Bone marrow (tissue), 2 donors: ENCODE measurements around the gene WFIKKN1.

Source experiments
- DNase-seq, 2 donors: peaks; one replicate each; lab custom pipeline; 2025; lab: John Stamatoyannopoulos, UW

WFIKKN1 gene

DNA sequence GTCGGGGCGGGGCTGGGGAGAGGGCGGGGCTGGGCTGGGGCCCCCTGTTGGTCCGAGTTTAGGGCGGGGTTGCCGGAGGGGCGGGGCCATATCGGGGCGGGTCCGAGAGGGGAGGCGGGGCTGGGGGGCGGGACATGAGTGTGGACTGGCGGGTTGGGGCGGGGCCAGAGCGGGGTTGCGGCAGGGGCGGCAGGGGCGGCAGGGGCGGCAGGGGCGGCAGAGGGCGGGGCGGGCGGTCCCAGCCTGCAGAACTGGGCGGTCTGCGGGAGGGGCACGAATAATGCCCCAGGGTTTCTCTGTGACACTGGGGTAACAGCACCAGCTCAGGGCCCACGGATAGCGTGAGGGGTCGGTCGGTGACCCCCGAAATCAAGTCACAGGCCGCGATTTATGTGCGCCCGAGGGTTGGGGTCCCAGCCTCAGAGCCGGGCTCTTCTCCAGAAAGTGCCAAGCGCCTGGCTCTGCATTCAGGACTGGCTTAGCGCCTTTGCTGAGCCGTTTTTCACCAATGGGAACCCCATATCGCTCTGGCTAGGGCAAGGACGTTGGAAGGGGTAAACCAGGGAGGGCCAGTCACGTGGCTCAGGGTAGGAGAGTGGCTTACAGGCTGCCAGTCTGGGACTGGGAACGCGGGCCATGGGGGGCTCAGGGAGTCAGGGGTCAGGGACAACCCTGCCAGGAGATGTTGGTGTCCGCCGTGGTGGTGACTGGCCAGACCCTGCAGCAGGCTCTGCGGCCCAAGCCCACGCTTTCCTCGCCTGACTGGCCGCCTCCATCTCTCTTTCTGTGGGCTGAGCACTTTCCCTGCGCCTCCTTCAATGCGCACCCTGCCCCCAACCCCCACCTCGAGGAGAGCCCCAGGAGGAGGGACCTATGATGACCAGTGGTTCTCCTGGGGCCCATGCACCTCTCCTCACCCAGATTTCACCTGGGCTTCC lies 6.6 kb downstream of the WFIKKN1 start:
- DNase-seq = no peak

DNA sequence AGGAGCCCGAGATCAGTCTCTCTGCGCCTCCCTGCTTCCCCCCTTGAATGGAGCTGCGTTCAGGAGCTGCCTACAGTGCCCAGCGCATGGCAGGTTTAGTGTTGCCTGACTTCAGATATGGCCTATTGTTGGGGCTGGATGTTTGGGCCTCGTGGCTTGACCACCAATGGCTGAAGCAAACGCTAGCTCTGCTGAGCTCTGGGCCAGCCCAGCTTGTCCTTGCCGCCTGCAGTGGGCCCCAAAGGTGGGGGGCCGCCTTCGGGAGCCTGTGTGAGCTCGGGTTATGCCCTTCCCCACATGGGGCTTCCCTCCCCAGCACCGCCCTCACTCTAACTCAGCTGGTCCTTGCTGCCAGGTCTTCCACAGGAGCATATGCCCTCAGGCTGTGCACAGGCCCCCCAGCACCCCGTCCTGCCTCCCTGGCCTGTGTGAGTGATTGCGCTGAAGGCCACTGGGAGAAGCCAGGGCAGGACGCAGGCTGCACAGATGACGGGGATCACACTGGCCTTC lies 7.3 kb downstream of the WFIKKN1 start:
- no peak for DNase-seq

DNA sequence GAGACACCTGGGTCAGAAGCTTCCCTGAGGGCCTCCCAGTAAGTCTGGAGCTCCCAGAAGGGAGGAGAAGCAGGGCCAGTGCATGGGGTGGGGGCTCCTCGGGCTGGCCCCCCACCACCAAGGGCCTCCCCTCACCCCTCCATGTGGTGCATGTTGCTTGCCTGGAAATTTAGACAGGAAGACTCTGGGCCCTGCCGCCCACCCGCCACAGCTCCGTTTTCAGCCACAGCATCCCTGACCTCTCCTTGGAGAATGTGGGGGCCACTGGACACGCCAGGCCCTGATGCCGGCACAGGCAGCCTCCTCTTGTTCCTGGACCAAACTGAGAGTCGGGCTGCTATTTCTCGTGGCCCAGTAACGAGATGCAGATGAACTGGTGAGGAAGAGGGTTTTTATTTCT lies 8.1 kb downstream of the WFIKKN1 start:
- no peak for DNase-seq

DNA sequence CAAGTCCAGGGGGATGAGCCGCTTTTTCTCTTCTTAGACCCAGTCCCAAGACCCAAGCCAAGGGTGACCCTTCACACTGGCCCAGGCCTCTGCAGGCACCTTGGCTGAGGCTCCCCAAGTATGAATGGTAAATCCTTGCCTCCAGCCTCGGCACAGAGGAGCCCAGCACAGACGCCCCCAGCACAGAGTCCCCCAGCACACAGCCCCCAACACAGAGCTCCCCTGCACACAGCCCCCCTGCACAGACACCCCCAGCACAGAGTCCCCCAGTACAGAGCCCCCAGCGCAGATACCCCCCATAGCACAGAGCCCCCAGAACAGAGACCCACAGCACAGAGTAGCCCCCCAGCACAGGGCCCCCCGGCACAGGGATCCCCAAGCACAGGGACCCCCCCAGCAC lies 9.8 kb downstream of the WFIKKN1 start:
- no peak for DNase-seq

DNA sequence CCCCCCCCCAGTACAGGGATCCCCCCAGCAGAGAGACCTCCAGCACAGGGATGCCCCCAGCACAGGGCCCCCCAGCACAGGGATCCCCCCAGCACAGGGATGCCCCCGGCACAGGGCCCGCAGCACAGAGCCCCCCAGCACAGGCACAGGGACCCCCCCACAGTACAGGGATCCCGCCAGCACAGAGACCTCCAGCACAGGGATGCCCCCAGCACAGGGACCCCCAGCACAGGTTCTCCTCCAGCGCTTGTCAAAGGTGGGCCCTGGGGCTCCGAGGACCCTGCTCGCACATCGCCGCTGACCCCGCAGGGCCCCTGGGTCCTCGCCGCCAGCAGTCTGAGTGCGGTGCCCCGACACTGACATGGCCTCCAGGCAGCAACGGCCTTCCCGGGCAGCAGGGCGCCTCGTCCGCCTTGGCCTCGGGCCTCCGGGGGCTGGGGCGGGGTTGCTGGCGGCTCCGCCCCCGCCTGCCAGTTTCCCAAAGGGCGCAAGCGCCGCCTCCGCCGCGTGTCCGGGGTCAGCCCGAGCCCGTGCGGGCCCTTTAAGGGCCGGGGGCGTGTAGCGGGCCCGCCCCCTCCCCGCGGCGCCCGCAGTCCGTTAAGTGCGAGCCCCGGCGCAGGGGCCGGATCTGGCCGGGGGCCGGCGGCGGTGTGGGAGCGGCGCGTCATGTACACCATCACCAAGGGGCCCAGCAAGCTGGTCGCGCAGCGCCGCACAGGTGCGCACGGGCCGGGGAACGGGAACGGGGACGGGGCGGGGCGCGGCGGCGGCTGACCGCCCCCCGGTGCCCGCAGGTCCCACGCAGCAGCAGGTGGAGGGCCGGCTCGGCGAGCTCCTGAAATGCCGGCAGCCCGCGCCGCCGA lies 10.8 kb downstream of the WFIKKN1 start, which contains the start of gene MCRIP2:
Gene MCRIP2, plus strand, starts transcription at position 503 of the 863 bp plus-strand sequence. Its CDS starts 164 bp downstream, at position 667.
- DNase-seq = peak in 1 of 2 donors; percentile 38

DNA sequence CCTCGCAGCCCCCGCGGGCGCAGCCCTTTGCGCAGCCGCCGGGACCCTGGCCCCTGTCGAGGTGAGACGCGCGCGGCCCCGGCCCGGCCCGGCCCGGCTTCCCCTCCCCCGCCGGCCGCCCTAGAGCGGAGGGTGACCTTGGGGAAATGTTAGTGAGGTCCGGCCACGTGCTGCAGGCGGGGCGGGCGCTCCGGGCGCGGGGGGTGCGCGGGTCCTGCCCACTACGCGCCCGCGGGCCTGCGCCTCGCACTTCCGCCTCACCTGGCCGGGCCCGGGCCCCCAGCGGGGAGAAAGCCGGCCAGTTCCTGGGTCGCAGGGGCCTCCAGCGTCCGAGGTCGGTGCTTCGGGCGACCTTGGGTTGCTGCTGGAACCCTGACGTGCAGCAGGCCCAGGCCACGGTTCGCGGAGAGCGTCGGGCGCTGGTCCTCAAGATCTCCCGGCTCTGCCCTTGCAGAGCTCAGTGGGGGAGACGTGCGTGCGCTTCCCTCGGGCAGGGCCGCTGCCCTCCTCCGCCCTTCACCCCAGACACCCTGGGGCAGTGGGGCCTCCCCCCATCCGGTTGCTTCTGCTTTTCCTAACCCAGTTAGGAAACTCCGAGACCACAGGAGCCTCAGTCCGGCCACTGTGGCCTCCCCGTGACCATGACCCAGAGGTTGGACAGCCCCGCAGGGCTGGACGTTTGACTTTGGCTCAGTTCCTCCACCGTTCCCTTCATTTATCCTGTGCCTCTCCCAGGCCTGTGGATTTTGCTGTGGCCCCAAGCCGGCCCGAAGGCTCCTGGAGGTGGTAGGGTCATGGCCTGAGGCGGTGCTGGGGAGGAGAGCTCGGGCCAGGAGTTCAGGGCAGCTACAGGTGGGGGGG lies 11.6 kb downstream of the WFIKKN1 start:
- DNase-seq = peak in 1 of 2 donors; percentile 24

DNA sequence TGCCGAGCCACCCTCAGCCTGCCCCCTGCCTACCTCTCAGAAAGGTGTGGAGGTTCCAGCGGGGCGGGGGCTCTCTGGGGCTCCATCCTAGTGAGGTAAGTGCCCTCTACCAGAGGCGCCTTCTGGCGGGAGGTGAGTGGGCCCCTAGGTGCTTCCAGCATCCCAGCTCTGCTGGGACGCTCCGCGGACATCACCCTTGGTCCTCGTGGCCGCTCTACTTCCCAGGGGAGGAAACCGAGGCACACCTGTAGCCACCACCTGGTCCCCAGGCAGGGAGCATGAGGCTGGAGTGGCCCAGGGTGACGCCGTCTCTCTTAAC lies 12.2 kb downstream of the WFIKKN1 start:
- DNase-seq = no peak

DNA sequence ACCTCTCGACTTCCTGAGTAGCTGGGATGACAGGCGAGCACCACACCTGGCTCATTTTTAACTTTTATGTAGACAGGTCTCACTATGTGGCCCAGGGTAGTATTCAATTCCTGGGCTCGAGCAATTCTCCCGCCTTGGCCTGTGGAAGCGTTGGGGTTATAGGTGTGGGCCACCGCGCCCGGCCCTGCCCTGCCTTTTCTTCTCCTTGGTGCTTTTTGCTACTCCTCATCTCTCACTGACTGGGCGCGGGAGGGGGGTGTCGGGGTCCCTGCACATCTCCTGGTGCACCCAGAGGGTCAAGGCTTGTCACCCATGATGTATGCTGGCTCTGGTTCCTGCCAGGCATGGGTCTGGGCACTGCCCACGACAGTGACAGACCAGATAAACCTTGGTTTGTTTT lies 13.8 kb downstream of the WFIKKN1 start:
- DNase-seq = no peak

DNA sequence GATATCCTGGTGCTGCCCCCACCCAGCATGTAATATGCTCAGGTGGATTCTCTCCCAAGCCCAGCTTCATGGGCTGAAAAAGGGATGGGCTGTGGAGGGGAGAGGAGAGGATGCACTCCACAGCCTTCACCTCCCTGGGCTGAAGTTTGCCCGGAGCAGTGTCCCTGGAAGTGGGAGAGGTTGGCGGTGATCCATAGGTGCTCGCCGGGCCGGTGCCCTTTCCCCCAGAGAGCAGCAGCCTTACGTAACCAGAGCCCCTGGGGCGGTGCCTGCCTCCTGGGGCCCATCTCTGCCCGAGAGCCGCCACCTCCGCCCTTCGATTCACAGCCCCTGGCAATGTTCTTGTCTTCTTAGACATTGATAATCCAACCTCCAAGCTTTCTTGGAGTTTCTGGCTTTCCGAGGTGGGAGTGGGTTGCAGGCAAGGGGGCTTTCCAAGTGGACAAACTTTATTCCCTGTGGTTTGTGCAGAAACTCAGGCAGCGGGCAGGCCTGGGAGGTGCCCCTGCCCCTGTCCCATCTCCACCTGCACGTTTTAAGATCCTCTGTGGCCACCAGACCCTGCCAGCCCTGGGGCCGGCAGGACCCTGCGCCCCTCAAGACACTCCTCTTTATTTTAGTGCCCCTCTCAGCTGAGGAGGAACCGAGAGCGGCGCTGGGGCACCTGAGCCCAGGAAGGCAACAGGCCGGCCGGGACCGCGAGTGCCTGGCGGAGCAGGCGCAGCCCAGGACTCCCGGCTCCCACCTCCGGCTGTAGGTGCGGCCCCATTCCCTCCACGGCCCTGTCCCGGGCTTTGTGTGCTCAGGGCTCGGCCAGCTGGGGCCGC lies 15.3 kb downstream of the WFIKKN1 start:
- DNase-seq = no peak

DNA sequence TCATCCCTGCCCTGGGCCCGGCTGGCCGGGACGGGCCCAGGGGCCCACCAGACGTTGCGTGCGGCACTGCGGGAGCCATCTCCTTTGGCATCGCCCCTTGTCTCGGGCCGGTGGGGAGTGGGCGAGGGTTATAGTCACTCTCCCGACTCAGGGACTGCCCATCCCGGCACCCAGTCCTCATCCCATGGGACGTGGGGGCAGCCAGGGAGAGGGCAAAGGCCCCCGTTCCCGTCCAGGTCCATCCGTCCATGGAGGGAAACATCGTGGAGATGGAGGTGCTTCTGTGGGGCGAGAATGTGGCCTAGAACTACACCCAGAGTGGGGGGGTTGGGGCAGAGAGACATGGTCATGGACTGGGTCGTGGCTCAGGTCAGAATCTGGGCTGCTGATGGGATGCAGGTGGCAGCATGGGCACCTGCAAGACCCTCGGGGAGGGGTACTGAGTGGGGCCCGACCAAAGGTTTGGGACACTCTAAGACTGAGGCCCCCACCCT lies 15.9 kb downstream of the WFIKKN1 start:
- no peak for DNase-seq

DNA sequence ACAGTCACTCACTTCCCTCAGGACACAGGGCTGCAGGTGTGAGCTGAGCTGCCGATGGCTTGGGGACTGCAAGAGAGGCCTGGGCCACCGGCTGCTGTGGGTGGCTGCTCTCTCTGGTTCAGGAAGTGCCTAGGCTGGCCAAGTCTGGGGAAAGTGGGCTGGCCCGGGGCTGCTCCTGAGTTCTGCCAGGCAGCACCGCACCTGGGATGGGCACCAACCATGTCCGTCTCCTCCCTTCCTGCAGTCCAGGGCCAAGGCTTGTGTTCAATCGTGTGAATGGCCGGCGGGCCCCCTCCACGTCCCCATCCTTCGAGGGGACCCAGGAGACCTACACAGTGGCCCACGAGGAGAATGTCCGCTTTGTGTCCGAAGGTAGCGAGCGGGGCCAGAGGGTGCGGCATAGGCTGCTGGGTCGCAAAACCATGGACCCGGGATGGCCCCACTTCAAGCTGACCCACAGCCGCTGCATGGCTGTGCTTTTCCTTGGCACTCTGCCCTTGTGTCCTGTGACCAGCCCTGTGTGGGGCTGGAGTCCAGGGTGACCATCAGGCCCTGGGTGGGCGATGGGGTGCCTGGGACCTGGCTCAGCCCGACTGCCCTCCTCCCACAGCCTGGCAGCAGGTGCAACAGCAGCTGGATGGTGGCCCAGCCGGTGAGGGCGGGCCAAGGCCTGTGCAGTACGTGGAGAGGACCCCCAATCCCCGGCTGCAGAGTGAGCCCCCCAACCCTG lies 16.6 kb downstream of the WFIKKN1 start:
- DNase-seq = no peak

DNA sequence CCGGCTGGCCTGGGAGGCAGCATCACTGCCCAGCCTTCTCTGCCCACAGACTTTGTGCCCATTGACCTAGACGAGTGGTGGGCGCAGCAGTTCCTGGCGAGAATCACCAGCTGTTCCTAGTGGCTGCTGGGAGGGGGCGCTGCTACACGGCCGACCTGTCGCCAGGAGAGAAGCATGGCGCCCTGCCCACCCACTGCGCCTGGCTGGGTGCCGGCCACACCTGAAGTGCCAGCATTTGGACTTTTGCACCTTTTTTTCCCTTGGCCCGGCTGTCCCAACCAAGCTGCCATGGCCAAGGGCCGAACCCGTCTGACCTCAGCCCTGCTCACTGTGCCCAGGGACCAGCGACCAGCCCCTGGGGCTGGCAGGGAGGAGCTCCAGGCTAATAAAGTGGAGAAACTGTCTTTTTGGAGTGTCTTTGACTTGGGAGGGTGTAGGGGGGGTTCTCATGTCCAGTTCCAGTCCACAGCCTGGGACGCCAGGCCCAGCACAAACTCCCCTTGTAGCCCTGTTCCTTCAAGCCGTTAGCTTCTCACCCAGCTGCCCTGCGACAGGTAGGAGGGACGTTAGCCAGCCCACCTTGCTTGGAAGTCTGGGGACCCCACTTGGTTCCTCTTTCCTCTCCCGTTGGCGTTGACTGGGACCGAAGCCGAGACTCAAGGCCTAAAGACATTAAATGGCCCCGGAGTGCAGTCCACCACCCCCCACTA lies 17.4 kb downstream of the WFIKKN1 start:
- DNase-seq = no peak

DNA sequence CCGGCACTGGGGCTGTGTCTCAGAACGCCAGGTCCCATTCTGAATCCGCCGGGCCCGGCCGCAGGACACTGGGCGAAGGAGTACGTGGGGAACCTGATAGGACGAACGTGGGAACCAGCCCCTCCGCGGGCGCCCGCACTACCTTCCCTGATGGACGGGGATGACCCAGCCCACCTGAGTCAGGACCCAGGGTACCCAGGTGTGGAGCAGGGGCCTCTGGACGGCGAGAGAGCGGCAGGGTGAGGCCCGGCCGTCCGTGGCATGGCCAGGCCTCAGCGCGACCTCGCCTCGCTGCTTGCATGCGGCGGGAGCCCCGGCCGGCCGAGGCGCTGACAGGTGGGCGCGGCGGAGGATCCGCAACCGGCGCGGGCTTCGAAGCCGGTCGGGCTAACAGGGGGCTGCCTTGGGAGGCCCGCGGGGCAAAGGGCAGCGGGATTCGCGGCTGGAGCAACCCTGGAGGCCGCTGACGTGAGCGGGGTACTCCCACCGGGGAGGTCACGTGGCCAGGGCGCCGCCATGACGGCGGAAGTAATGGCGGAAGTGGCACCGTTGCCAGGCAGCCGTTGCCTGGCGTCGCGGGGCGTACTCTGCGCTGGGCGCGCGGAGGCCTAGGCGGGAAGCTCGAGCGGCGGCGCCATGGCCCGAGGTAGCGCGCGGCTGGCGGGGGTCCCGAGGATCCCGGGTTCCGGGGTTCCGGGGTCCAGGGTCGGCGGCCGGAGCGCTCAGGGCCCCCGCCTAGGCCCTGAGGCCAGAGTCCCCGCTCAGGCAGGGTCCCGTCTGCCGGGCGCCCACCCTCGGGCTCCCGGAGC lies 18.2 kb downstream of the WFIKKN1 start, which contains the start of gene WDR90:
Gene WDR90, plus strand, starts transcription at position 585 of the 809 bp plus-strand sequence. Its CDS starts 52 bp downstream, at position 637.
- DNase-seq = peak; percentile 84 to 85

DNA sequence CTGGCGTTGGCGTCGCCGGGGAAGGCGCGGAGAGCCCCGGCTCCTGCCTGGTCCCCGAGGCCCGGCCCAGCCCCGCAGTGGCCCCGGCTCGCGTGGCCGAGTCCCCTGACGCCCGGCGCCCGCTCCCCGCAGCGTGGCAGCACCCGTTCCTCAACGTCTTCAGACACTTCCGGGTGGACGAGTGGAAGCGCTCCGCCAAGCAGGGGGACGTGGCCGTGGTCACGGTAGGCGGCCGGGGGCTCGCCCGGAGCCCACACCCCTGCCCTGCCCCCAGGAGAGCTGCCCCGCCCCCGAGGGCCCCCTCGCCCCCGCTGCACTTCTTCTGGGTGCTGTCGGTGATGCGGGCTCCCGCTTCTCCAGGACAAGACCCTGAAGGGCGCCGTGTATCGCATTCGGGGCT lies 18.8 kb downstream of the WFIKKN1 start:
- peak in 1 of 2 donors; percentile 36 for DNase-seq

DNA sequence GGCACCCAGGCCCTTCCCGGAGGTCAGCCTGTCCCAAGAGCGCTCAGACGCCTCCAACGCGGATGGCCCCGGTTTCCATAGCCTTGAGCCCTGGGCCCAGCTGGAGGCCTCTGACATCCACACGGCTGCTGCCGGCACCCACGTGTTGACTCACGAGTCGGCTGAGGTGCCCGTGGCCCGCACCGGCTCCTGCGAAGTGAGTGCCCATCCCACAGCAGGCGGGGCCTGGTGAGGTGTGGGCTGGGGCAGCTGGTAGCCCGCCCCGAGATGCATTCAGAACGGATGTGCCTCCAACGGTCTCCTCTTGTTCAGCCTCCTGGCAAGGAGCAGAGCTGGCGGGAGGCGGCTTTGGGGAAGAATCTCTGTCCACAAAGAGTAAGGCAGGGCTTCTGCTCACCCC lies 21.1 kb downstream of the WFIKKN1 start:
- DNase-seq = no peak

DNA sequence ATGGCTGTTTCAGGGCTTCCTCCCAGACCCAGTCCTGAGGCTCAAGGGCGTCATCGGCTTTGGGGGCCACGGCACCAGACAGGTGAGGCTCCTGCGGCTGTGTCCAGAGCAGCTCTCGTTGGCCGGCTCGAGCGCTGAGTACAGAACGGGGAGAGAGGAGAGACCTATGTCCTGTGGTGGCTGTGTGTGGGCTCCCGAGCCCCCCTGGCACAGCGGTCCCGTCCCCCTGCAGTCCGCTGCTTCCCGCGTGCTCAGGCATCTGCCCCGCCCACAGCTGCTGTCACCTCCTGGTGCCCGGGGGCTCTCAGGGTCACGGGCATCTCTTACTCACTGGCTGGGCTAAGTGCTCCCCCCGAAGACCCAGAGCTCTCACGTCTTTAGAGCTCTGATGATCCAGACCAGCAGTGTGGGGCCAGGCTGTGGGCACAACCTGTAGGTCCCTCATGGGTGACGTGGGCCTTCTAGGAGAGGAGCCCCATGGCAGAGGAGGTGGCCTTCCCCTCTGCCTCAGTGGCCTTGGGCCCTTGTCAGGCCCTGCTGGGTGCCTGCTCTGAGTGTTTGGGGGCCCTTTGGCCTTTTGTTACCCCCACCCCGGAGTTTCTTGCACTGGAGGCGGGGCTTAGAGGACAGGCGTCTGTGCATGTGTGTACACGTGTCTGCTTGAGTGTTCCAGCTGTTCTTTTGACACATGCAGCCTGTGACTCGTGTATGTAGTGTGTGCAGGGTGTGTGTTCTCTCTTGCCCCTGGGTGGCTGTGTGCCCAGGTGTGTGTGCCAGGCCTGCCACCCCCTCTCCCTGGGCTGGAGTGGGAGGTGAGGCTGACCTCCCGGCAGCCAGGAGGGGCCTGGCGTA lies 21.9 kb downstream of the WFIKKN1 start:
- no peak for DNase-seq

DNA sequence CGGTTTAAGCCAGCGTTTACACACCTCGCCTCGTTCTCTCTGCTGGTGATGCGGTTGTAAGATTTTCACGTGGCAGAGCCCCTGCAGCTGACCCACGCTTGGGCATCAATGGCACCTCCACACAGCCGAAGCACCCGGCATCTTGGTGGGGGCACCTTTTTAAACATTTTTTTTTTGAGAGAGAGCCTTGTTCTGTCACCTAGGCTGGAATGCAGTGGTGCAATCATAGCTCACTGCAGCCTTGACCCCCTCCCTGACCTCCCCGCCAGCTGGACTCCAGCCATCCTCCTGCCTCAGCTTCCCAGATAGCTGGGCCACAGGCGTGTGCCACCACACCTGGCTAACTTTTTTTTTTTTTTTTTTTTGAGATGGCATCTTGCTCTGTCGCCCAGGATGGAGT lies 23.2 kb downstream of the WFIKKN1 start:
- DNase-seq = no peak
